SU-DHL-6 (cell line): ENCODE results near the gene ATP10A.

ENCODE experiments used
- CTCF ChIP-seq: fragments of 200-600 bp; sonication (generic); IDR thresholded peaks from one replicate; pipeline ENCODE4 v1.5.1; 2017; ENCODE audit warnings: antibody characterized with exemption, mild to moderate bottlenecking, low read length, moderate library complexity; ENCODE audit not compliant: insufficient read depth, poor library complexity, severe bottlenecking
- EZH2phosphoT487 ChIP-seq: fragments of 200-600 bp; sonication (generic), shearing (Covaris generic); conservative IDR thresholded peaks from 2 replicates; pipeline ENCODE4 v1.6.1; 2018; ENCODE audit warnings: mild to moderate bottlenecking, antibody characterized with exemption, low read length, moderate library complexity, mixed read lengths

- TF ChIP-seq CTCF: no peak
- no peak for TF ChIP-seq EZH2phosphoT487
Observed at GRCh38 chr15:25775317-25775912, 87.7 kb downstream of the ATP10A start.
